ENCODE data around the gene PPP1R3E. TPM values are rescaled to one million over a fixed set of nuclear protein-coding genes. Genes with fewer than 3 reads are reported as not detected.
A peak's percentile ranks its signal among the peaks of the same experiment; 100 is the strongest.

PPP1R3E gene
- total RNA-seq, 8 experiments from 2014 or later = 6.1 to 21.3 (median 12.6) TPM

DNA sequence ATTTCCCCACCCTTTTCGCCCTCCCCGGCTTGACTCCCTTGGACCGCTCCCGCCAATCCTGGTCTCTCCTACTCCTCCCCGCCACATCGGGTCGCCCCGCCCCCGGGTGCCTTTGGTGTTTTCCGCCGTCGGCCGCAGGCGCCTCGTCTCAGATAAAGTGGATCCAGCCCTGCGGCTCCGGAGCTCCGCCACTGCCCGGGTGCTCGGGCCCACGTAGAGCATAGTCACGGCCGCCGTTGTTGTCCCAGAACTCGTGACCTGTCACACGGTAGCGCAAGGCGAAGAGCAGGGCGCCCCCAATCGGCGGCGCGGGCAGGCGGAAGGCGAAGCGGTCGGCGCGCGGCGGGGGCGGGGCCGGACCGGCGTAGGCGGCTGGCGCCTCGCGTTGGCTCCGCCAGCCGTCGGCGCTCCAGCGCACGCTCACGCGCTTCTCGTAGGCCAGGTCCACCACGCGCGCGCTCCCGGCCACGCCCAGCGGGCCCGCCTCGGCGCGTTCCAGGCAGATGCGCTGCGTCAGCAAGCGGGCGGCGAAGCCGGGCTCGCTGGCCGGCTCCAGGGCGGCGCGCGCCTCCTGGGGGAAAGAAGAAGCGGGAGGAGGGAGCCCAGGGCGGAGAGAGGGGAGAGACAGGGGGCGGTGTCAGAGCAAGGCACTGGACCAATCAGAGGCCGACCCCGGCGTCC, 1.2 kb downstream of the PPP1R3E start:
- in situ Hi-C loops (cut with MboI; ENCODE audit: low pct_unique_long_range_greater_than_20kb in 2 of 9, low sequenced_read_pairs in 9 of 9, unreplicated experiment in 9 of 9) = loop anchor here in 4 of 9 experiments (25.0 kb wide), 1 partner anchor 261 kb away; the partner anchor contains the start of genes AP1G2 (in 4 of the 4), THTPA (in 4 of the 4) and ZFHX2 (in 4 of the 4)
- peaks cover 17 to 18% of the 10 kb centered on the region in 2 donors for H3K4me1 ChIP-seq (replicated peaks in 1 of 2)
- peak overlapping the region; percentile 45 to 68 (median 62) for H3K4me3 ChIP-seq
- WGBS, 10 experiments = 0 to 10% methylated on average over 2 to 3 of the region's 87 CpGs; no CpG with 5 or more reads in 8 of the 10 experiments
- ATAC-seq (replicated peaks in 6 of 8) = peak; percentile 73 to 86 (median 84)
- peak overlapping the region; percentile 95 to 97 for H3K27ac ChIP-seq

GRCh38 chr14:23300687-23301223, 1.9 kb downstream of the PPP1R3E start:
- 0 to 26% (median 4%) methylated on average over 1 to 6 of the region's 13 CpGs; no CpG with 5 or more reads in 1 of the 10 experiments for WGBS, 10 experiments
- ATAC-seq (replicated peaks in 6 of 8) = no peak
- in situ Hi-C loops (cut with MboI; ENCODE audit: low pct_unique_long_range_greater_than_20kb in 2 of 9, low sequenced_read_pairs in 9 of 9, unreplicated experiment in 9 of 9) = loop anchor here in 4 of 9 experiments (25.0 kb wide), 1 partner anchor 262 kb away; the partner anchor contains the start of genes AP1G2 (in 4 of the 4), THTPA (in 4 of the 4) and ZFHX2 (in 4 of the 4)
- peaks cover 13 to 20% of the 10 kb centered on the region in 2 donors for H3K4me1 ChIP-seq (replicated peaks in 1 of 2)
- H3K4me3 ChIP-seq = peak overlapping the region; percentile 45 to 68 (median 62)
- peak overlapping the region; percentile 95 to 97 for H3K27ac ChIP-seq

GRCh38 chr14:23299986-23300686, 2.5 kb downstream of the PPP1R3E start:
- in situ Hi-C loops (cut with MboI; ENCODE audit: low pct_unique_long_range_greater_than_20kb in 2 of 9, low sequenced_read_pairs in 9 of 9, unreplicated experiment in 9 of 9) = loop anchor here in 4 of 9 experiments (25.0 kb wide), 1 partner anchor 262 kb away; the partner anchor contains the start of genes AP1G2 (in 4 of the 4), THTPA (in 4 of the 4) and ZFHX2 (in 4 of the 4)
- 20 to 94% (median 64%) methylated on average over 1 to 6 of the region's 10 CpGs for WGBS, 10 experiments
- no peak for ATAC-seq (replicated peaks in 6 of 8)
- Histone ChIP-seq H3K27ac (peak overlapping the region; percentile 95 to 97), H3K4me1 (replicated peaks in 1 of 2) (peaks cover 11 to 20% of the 10 kb centered on the region in 2 donors), H3K4me3 (peak overlapping the region; percentile 45 to 68 (median 62))

DNA sequence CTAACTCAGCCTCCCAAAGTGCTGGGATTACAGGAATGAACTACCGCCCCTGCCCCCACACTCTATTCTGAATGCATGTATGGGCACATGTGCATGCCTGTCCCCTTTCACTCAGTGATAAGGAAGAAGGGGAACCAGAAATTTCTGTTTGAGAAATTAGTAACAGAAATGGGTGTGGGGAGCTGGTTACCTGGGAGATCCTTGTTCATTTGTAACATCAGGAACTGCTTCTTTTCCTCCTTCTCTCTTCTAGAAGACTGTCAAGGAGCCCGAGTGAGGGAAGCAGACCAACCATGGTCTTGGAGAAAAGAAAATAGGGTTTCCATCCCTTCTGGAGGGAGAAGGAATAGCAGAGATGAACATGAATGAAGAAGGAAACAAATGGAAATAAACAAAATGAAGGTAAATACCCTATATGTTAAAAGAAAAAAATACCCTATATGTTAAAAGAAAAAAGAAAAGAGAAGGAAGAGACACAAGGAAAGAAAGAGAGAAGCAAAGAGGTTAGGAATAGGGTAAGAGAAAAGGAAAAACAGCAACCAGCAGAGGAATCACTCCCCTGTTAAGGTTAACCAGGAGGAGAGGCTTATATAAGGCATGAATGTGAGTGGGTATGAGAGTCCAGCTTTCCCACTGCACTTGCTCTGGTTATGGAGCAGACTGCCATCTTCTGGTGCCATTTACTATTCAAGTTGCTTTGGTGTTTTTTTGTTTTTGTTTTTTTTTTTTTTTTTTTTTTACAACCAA, 3.3 kb downstream of the PPP1R3E start:
- Histone ChIP-seq H3K4me1 (replicated peaks in 1 of 2) (peaks cover 11 to 24% of the 10 kb centered on the region in 2 donors), H3K27ac (no peak overlapping the region), H3K4me3 (peak overlapping the region in 1 of 5 donors; percentile 62)
- ATAC-seq (replicated peaks in 6 of 8) = no peak
- in situ Hi-C loops (cut with MboI; ENCODE audit: low pct_unique_long_range_greater_than_20kb in 2 of 9, low sequenced_read_pairs in 9 of 9, unreplicated experiment in 9 of 9) = no loop called here
- 78 to 100% (median 91%) methylated on average over 1 to 2 of the region's 2 CpGs; no CpG with 5 or more reads in 1 of the 10 experiments for WGBS, 10 experiments

DNA sequence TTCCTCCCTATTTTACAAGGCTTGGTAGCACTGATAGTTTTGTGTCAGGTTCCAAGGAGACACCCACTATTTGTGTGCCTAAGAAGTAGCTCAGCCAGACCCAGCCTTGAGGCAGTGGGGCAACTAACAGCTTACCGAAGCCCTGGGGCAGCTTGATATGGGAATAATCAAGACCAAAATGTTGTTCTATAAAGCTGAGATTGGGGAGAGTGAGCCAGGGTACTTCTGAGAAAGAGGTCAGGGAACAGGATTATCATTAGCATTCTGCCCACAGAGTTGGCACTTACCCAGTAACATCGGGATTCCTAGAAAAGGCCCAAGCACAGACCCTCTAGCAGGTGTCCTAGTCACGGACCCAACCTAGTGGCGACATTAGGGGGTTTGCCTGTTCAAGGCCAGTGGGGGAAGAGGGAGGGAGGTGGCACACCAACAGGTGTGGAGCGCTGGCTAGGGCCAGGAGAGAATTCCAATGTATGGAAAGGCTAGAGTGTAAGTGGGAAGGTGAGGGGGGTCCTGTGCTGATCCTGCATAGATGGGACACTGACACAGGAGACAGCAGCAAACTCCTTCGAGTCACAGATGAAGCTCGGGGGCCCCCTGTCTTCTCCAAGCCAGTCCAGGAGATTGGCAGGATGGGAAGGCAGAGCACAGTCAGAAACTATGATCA, 4.9 kb downstream of the PPP1R3E start:
- in situ Hi-C loops (cut with MboI; ENCODE audit: low pct_unique_long_range_greater_than_20kb in 2 of 9, low sequenced_read_pairs in 9 of 9, unreplicated experiment in 9 of 9) = no loop called here
- 83 to 100% (median 93%) methylated on average over 2 to 5 of the region's 7 CpGs; no CpG with 5 or more reads in 3 of the 10 experiments for WGBS, 10 experiments
- no peak for ATAC-seq (replicated peaks in 6 of 8)
- H3K4me1 ChIP-seq (replicated peaks in 1 of 2) = peaks cover 11 to 21% of the 10 kb centered on the region in 2 donors
- no peak overlapping the region for H3K27ac ChIP-seq
- no peak overlapping the region for H3K4me3 ChIP-seq

GRCh38 chr14:23297096-23297495, 5.6 kb downstream of the PPP1R3E start:
- Histone ChIP-seq H3K4me3 (no peak overlapping the region), H3K27ac (no peak overlapping the region), H3K4me1 (replicated peaks in 1 of 2) (peaks cover 11 to 21% of the 10 kb centered on the region in 2 donors)
- in situ Hi-C loops (cut with MboI; ENCODE audit: low pct_unique_long_range_greater_than_20kb in 2 of 9, low sequenced_read_pairs in 9 of 9, unreplicated experiment in 9 of 9) = no loop called here
- WGBS, 10 experiments = 73 to 100% (median 92%) methylated on average over 1 to 6 of the region's 7 CpGs; no CpG with 5 or more reads in 1 of the 10 experiments
- ATAC-seq (replicated peaks in 6 of 8) = no peak

GRCh38 chr14:23296012-23296777, 6.5 kb downstream of the PPP1R3E start:
- WGBS, 10 experiments = 17 to 100% (median 88%) methylated on average over 1 to 5 of the region's 7 CpGs; no CpG with 5 or more reads in 2 of the 10 experiments
- in situ Hi-C loops (cut with MboI; ENCODE audit: low pct_unique_long_range_greater_than_20kb in 2 of 9, low sequenced_read_pairs in 9 of 9, unreplicated experiment in 9 of 9) = no loop called here
- no peak for ATAC-seq (replicated peaks in 6 of 8)
- peaks cover 11 to 21% of the 10 kb centered on the region in 2 donors for H3K4me1 ChIP-seq (replicated peaks in 1 of 2)
- H3K27ac ChIP-seq = no peak overlapping the region
- no peak overlapping the region for H3K4me3 ChIP-seq

DNA sequence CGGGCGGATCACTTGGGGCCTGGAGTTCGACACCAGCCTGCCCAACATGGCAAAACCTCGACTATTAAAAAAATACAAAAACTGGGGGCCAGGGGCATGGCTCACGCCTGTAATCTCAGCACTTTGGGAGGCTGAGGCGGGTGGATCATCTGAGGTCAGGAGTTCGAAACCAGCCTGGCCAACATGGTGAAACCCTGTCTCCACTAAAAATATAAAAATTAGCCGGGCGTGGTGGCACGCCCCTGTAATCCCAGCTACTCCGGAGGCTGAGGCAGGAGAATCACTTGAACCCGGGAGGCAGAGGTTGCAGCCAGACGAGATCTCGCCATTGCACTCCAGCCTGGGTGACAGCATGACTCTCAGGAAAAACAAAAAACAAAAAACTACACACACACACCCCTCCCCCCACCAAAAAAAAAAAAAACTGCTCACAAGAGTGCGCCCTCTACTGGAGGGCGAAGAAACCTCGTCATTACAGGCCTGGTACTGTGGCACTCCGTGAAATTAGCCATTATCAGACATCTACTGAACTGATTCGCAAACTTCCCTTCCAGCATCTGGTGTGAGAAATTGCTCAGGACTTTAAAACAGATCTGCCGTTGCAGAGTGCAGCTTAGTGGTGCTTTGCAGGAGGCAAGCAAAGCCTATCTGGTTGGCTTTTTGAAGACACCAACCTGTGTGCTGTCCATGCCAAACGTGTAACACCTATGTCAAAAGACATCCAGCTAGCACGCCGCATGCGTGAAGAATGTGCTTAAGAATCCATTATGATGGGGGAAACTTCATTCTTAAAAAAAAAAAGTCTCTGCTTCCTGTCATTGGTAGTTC, 7.7 kb downstream of the PPP1R3E start:
- in situ Hi-C loops (cut with MboI; ENCODE audit: low pct_unique_long_range_greater_than_20kb in 2 of 9, low sequenced_read_pairs in 9 of 9, unreplicated experiment in 9 of 9) = no loop called here
- ATAC-seq (replicated peaks in 6 of 8) = peak; percentile 63 to 91 (median 67)
- peaks cover 9 to 18% of the 10 kb centered on the region in 2 donors for H3K4me1 ChIP-seq (replicated peaks in 1 of 2)
- 9 to 70% (median 45%) methylated on average over 2 to 12 of the region's 24 CpGs; no CpG with 5 or more reads in 1 of the 10 experiments for WGBS, 10 experiments
- H3K4me3 ChIP-seq = no peak overlapping the region
- no peak overlapping the region for H3K27ac ChIP-seq

DNA sequence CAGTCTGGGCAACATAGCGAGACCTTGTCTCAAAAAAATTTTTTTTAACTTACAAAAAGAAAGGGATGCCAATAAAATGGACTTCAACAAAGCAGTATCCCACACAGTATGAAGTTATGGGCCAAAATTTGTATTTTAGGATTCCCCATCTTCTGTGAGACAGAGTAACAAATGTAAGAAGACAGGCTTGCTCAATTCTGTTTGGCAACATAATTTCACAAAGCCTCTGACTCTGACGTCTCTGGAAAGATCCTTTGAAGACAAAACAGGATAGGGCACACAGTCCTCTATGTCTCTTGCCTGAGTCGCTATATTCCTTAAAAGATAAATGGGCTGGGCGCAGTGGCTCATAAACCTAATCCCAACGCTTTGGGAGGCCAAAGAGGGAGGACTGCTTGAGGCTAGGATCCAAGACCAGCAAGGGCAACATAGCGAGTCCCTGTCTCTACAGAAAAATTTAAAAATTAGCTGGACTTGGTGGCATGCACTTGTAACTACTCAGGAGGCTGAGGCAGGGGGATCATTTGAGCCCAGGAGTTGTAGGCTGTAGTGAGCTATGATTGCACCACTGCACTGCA, 15.7 kb downstream of the PPP1R3E start:
- peaks cover 8 to 14% of the 10 kb centered on the region in 2 donors for H3K4me1 ChIP-seq (replicated peaks in 1 of 2)
- H3K4me3 ChIP-seq = peak overlapping the region; percentile 75 to 96 (median 84)
- 20 to 87% (median 51%) methylated on average over 1 to 5 of the region's 6 CpGs; no CpG with 5 or more reads in 2 of the 10 experiments for whole genome bisulfite sequencing, 10 experiments
- in situ Hi-C loops (cut with MboI; ENCODE audit: low pct_unique_long_range_greater_than_20kb in 2 of 9, low sequenced_read_pairs in 9 of 9, unreplicated experiment in 9 of 9) = no loop called here
- H3K27ac ChIP-seq = peak overlapping the region; percentile 1 to 60
- no peak for ATAC-seq (replicated peaks in 6 of 8)

DNA sequence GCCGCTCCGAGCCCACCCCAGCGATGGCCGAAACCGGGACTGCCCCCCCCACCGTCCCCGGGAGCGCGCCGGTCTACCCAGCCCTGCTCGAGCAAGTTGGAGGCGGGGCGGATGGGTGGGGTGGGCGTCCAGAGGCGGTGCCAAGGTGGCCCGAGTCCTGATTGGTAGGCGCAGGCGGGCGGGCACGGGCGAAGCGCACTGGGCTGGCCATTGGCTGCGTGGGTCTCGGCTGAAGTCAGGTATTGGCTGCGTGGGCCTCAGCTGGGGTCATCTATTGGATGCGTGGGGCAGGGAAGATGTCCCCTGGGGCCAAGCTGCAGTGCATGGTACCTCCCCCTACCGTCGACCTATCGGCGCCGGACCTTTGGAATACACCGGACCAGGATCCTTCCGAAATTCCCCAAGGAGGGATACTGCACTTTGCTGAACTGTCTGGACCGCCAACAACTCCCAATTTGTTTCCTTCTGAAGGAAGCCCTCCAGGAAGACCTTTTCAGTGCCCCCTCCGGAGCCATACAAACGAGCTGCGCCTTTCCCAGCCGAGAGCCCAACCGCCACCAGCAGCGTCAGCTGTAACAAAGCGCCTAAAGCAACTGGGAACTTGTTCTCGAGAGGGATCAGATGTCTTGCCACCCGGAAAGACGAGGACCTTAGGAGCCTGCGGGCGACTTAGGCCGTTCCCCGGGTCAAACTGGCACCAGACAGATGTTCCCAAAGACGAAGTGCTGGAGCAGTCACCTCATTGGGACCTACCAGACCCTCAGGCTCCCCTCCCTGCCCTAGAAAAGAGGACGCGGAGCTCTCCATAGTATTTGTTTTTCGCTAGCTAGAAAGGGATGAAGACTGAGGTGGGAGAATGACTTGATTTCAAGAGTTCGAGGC, 16.4 kb downstream of the PPP1R3E start, which contains the start of gene HOMEZ:
HOMEZ (minus strand) TSS at position 113 of the 882 bp plus-strand sequence. CDS start 180 bp downstream, outside the sequence.
- 0 to 38% (median 10%) methylated on average over 2 to 16 of the region's 53 CpGs; no CpG with 5 or more reads in 3 of the 10 experiments for WGBS, 10 experiments
- peak; percentile 94 to 98 (median 97) for ATAC-seq (replicated peaks in 6 of 8)
- in situ Hi-C loops (cut with MboI; ENCODE audit: low pct_unique_long_range_greater_than_20kb in 2 of 9, low sequenced_read_pairs in 9 of 9, unreplicated experiment in 9 of 9) = no loop called here

More for the DNA sequence above, 16.4 kb downstream of the PPP1R3E start, which contains the start of gene HOMEZ:
- Histone ChIP-seq H3K4me3 (peak within 1 kb of the TSS; percentile 75 to 96 (median 84)), H3K27ac (peak within 1 kb of the TSS; percentile 1 to 75), H3K4me1 (replicated peaks in 1 of 2) (peaks cover 8 to 14% of the 10 kb centered on the region in 2 donors)
